22Rv1 (cell line): Measurements from ENCODE around the gene PHB1.

Experiments used
- CTCF ChIP-seq: fragments of 450-650 bp; IDR thresholded peaks from 2 replicates; pipeline ENCODE4 v1.5.1; 2017; ENCODE audit warnings: mild to moderate bottlenecking
- ZFX ChIP-seq: fragments of 450-650 bp; IDR thresholded peaks from 2 replicates; pipeline ENCODE4 v1.6.1; 2017; ENCODE audit warnings: antibody characterized with exemption, borderline replicate concordance

DNA sequence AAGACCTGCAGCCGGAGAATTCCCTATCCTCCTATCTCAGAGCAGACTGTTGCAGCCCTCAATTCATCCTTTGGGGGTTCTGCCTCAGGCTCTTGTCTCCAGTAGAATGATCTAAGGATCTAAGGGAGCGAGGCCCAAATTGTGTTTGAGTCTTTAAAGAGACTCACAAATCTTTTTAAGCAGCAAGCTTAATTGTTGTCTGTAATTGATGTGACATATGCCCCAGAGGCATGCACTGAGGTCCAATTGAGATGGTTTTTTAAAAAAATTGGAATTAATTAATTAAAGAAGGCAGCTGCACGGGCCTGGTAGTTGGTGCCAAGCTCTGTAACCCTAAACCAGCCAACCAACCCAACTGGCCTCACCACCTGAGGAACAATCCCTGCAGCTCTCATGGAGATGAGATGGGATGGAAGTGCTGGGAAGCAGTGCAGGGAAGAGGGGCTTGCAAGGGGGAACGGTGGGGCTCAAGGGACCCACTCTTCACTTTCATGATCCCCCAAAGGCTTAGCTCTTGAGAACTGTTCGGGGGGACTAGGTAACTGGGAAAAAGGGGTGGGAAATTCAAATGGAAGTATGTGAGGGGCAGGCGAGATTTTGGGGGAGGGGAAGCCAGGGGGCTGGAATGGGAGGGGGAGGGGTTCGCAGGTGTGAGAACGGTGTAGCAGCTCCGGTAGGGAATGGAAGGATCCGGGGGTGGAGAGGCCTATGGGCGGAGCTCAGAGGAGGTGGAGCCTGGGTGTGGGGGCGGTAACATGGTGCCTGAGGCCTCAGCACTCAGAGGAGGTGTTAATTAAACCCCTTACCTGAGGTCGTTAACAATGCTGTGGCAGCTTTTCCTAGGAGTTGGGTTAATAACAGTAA lies 43.5 kb downstream of the PHB1 start:
- TF ChIP-seq CTCF (no peak), ZFX (no peak)
